K562 (cell line): ENCODE results near the gene SFTPB. TPM values are rescaled to one million over a fixed set of nuclear protein-coding genes. Genes with fewer than 3 reads are reported as not detected.

ENCODE experiments used
- ATAC-seq: fragments of 200-7000 bp; cut with Tn5 transposase; 3 replicates; pipeline ENCODE4 v1.9.1; 2020; ENCODE audit warnings: moderate library complexity
- BruUV-seq: library from RNA; stranded (reverse); fragments of 400-500 nt; replicated peaks from 2 replicates; lab custom pipeline; 2021; lab: Mats Ljungman, UMichigan
- CTCF ChIA-PET: fragments of 300-600 bp; formaldehyde crosslinking; extraction: SDS; loops from one replicate; lab custom pipeline; 2021; ENCODE audit warnings: low intra/inter-chr PET ratio; lab: Yijun Ruan, JAX
- POLR2A ChIA-PET: fragments of 300-600, 350-650 bp; sonication (Branson Sonifier 250); formaldehyde crosslinking; extraction: SDS; loops from one replicate; lab custom pipeline; 2021; ENCODE audit warnings: antibody characterized with exemption, inconsistent platforms; lab: Yijun Ruan, JAX
- DNase-seq, 4 experiments: peaks; one replicate each; pipeline versions ENCODE4 v3.0.0 to v3.0.0-alpha.2; 2011 to 2018; ENCODE audit warnings: low spot score in 3 of 4, mixed read lengths in 3 of 4; ENCODE audit errors: extremely low read depth in 1 of 4
- FAIRE-seq: peaks from 2 replicates; lab custom pipeline; 2011; peaks lifted over from hg19 to GRCh38; lab: Jason Lieb, UNC
- H2AFZ ChIP-seq: 2 replicates; pipeline ENCODE4 v1.6.0; 2011; ENCODE audit warnings: low read depth, low read length, control low read depth, inconsistent platforms
- H3K27ac ChIP-seq: fragments of 200-600 bp; 3 replicates; pipeline ENCODE4 v1.8.0; 2011; ENCODE audit warnings: low read depth, mild to moderate bottlenecking, control low read depth, inconsistent platforms, low read length, moderate library complexity, mixed read lengths; ENCODE audit errors: extremely low read depth
- H3K27me3 ChIP-seq, 2 experiments: fragments of 300-600 bp in 1 of 2; 2 replicates in 1 of 2; 3 replicates in 1 of 2; pipeline versions ENCODE4 v1.6.0 to v1.8.0; 2011; ENCODE audit warnings: inconsistent platforms in 2 of 2, low read length in 2 of 2, mild to moderate bottlenecking in 1 of 2, mixed read lengths in 1 of 2, moderate library complexity in 1 of 2; ENCODE audit not compliant: control insufficient read depth in 2 of 2, insufficient read depth in 2 of 2
- H3K36me3 ChIP-seq: fragments of 300-600 bp; 3 replicates; pipeline ENCODE4 v1.8.0; 2011; ENCODE audit warnings: mild to moderate bottlenecking, low read length, inconsistent platforms; ENCODE audit not compliant: control insufficient read depth, insufficient read depth
- H3K4me1 ChIP-seq, 2 experiments: fragments of 200-600 bp in 1 of 2; replicated peaks in 1 of 2; 2 replicates in 1 of 2; 3 replicates in 1 of 2; pipeline versions ENCODE4 v1.5.1 to v1.8.0; 2011; ENCODE audit warnings: inconsistent platforms in 2 of 2, low read length in 2 of 2, mild to moderate bottlenecking in 1 of 2, mixed read lengths in 1 of 2, moderate library complexity in 1 of 2; ENCODE audit not compliant: control insufficient read depth in 2 of 2, insufficient read depth in 2 of 2
- H3K4me2 ChIP-seq: 2 replicates; pipeline ENCODE4 v1.6.1; 2011; ENCODE audit warnings: low read length, control low read depth, inconsistent platforms, mixed read lengths; ENCODE audit not compliant: insufficient read depth
- H3K4me3 ChIP-seq: fragments of 200-600 bp; sonication (generic), shearing (Covaris generic); 2 replicates; pipeline ENCODE4 v1.5.1; 2016; ENCODE audit warnings: control low read depth, inconsistent platforms
- H3K79me2 ChIP-seq: fragments of 200-600 bp; 3 replicates; pipeline ENCODE4 v1.8.0; 2011; ENCODE audit warnings: low read length, inconsistent platforms; ENCODE audit not compliant: control insufficient read depth, insufficient read depth
- H3K9ac ChIP-seq, 2 experiments: 2 replicates each; pipeline versions ENCODE4 v1.6.0 to v1.6.1; 2011; ENCODE audit warnings: low read depth in 2 of 2, low read length in 2 of 2, control low read depth in 1 of 2, inconsistent platforms in 1 of 2, mild to moderate bottlenecking in 1 of 2, mixed read lengths in 1 of 2; ENCODE audit not compliant: insufficient read depth in 1 of 2
- H3K9me1 ChIP-seq: one replicate; pipeline ENCODE4 v1.6.0; 2011; ENCODE audit warnings: inconsistent platforms, mild to moderate bottlenecking, low read length, moderate library complexity; ENCODE audit not compliant: control insufficient read depth, insufficient read depth
- H3K9me3 ChIP-seq: replicated peaks from 2 replicates; pipeline ENCODE4 v1.5.1; 2011; ENCODE audit warnings: low read depth, low read length, inconsistent platforms; ENCODE audit not compliant: control insufficient read depth, insufficient read depth
- H4K20me1 ChIP-seq: replicated peaks from 2 replicates; pipeline ENCODE4 v1.6.1; 2011; ENCODE audit warnings: low read length, inconsistent platforms, mixed read lengths; ENCODE audit not compliant: control insufficient read depth, insufficient read depth
- BCL6 ChIP-seq: fragments of 250-450 bp; sonication (Bioruptor Pico); IDR thresholded peaks from 2 replicates; pipeline ENCODE4 v1.4.0; 2020
- CXXC5 ChIP-seq: fragments of 250-450 bp; sonication (Bioruptor Pico); IDR thresholded peaks from 2 replicates; pipeline ENCODE4 v1.8.0; 2022; ENCODE audit warnings: inconsistent platforms, mild to moderate bottlenecking, moderate library complexity
- HNRNPUL1 ChIP-seq: fragments of 200-400 bp; formaldehyde crosslinking; IDR thresholded peaks from 2 replicates; pipeline ENCODE4 v1.6.1; 2017; ENCODE audit warnings: low read length
- MYNN ChIP-seq, 2 experiments: sonication (generic); formaldehyde crosslinking in 1 of 2; IDR thresholded peaks; 2 replicates each; pipeline versions ENCODE4 v1.5.0 to v1.6.1; 2016 to 2020; ENCODE audit warnings: antibody characterized with exemption in 1 of 2, missing genetic modification reagents in 1 of 2
- SP1 ChIP-seq: sonication (generic); formaldehyde crosslinking; IDR thresholded peaks from 2 replicates; pipeline ENCODE4 v1.8.1; 2022; ENCODE audit warnings: mild to moderate bottlenecking, missing genetic modification reagents
- ZBTB40 ChIP-seq, 2 experiments: fragments of 450-650 bp in 1 of 2; sonication (generic) in 1 of 2; formaldehyde crosslinking in 1 of 2; IDR thresholded peaks; 2 replicates each; pipeline versions ENCODE4 v1.7.1 to v1.9.0; 2016 to 2022; ENCODE audit warnings: inconsistent platforms in 1 of 2, mild to moderate bottlenecking in 1 of 2, missing genetic modification reagents in 1 of 2
- ZNF609 ChIP-seq: sonication (generic); formaldehyde crosslinking; IDR thresholded peaks from 2 replicates; pipeline ENCODE4 v1.8.1; 2023; ENCODE audit warnings: missing genetic modification reagents, mild to moderate bottlenecking, borderline replicate concordance
- ZNF778 ChIP-seq: fragments of 450-650 bp; formaldehyde crosslinking; IDR thresholded peaks from 2 replicates; pipeline ENCODE4 v1.4.0; 2020; ENCODE audit warnings: mild to moderate bottlenecking, moderate library complexity
- WGBS: fragments of 100-300 bp; shearing (Covaris generic); methylation state at CpG from one replicate; pipeline ENCODE4 v1.1.6; 2016; ENCODE audit warnings: low coverage, mixed read lengths; ENCODE audit not compliant: insufficient coverage; ENCODE audit errors: missing lambda C conversion rate; 5-methylcytosine and 5-hydroxymethylcytosine counted together
- in situ Hi-C: fragments of 300-500 bp; cut with MboI; formaldehyde crosslinking; loops from 4 replicates; pipeline ENCODE4 v1.15.0; 2018; ENCODE audit warnings: inconsistent platforms, mixed read lengths
- intact Hi-C: fragments of 100-400 bp; cut with micrococcal nuclease; formaldehyde crosslinking; loops from 2 replicates; pipeline ENCODE4 v1.14.2; 2022
- polyA plus RNA-seq, 8 experiments: library from polyadenylated mRNA; depleted of rRNA in 4 of 8; stranded (reverse) in 5 of 8; unstranded in 3 of 8; fragments of >200 nt; fragmentation: Nextera tagmentation in 2 of 8; fragmentation: Illumina TruSeq in 1 of 8; extraction: Ambion mirVana in 2 of 8; extraction: Trizol in 1 of 8; gene quantifications; 2 replicates each; pipeline versions ENCODE4 v1.2.1 to v1.2.3, GENCODE V29; 2011 to 2014; ENCODE audit warnings: inconsistent platforms in 1 of 8, missing spikeins in 1 of 8
- total RNA-seq, 7 experiments: library from RNA; depleted of rRNA in 6 of 7; stranded (reverse); fragments of >200 nt in 6 of 7; fragmentation: Illumina TruSeq in 2 of 7; extraction: Trizol in 2 of 7; gene quantifications; 2 replicates each; pipeline versions ENCODE4 v1.2.1 to v1.2.3, GENCODE V29; 2011 to 2021; ENCODE audit warnings: low replicate concordance in 1 of 7

The SFTPB gene
- total and polyA plus RNA-seq, 9 of the 15 experiments (the other 6 are each of a cell fraction or from before 2014, with no cell fraction given), result 0.03 to 7.0 TPM; not detected in 7

GRCh38 chr2:85642725-85643124 lies 25.3 kb downstream of the SFTPB start:
- peaks cover 99% of the 10 kb centered on the region for H3K36me3 ChIP-seq
- BruUV-seq, result no TSS peak
- H3K4me3 ChIP-seq, result no peak overlapping the region
- no peaks in the 10 kb centered on the region for H3K27me3 ChIP-seq
- ChIA-PET CTCF (no interaction called here), POLR2A (interaction anchor here (0.9 to 1.7 kb wide), 3 partner anchors 8 to 27 kb away, joined by 3 to 8 read pairs (median 5); partner anchors contain the start of gene USP39)
- H3K4me2 ChIP-seq, result no peak overlapping the region
- no peak overlapping the region for H3K9ac ChIP-seq
- intact Hi-C loops (no loop called here), in situ Hi-C loops (no loop called here)
- no peaks in the 10 kb centered on the region for H3K9me3 ChIP-seq
- peaks cover 6% of the 10 kb centered on the region; the same call in 1 of the 3 replicates for H3K79me2 ChIP-seq
- no peaks in the 10 kb centered on the region for H4K20me1 ChIP-seq
- H3K27ac ChIP-seq, result no peak overlapping the region
- no peak overlapping the region for H2AFZ ChIP-seq
- H3K4me1 ChIP-seq, result no peaks in the 10 kb centered on the region
- ATAC-seq (no peak), DNase-seq (no peak), FAIRE-seq (no peak)
- H3K9me1 ChIP-seq, result peaks cover 3% of the 10 kb centered on the region
- 87% methylated on average over 3 of the region's 3 CpGs for WGBS
- TF ChIP-seq SP1 (CRISPR knock-in tag) (no peak), BCL6 (CRISPR knock-in tag) (no peak), MYNN (IDR thresholded peaks at IDR 0.05) (no peak), MYNN (CRISPR knock-in tag; IDR thresholded peaks at IDR 0.05) (no peak), CXXC5 (CRISPR knock-in tag) (no peak), HNRNPUL1 (no peak), ZNF778 (CRISPR knock-in tag) (no peak), ZBTB40 (IDR thresholded peaks at IDR 0.05) (no peak), ZBTB40 (CRISPR knock-in tag; IDR thresholded peaks at IDR 0.05) (no peak), ZNF609 (CRISPR knock-in tag) (no peak)
